ENCODE data around the gene ACAP3.

GRCh38 chr1:1349256-1350012 lies 41.7 kb upstream of the ACAP3 start, which contains the start of gene DVL1:
- TF ChIP-seq CTCF (IDR thresholded peaks at IDR 0.05): peak; percentile 33 to 78 (median 54)
- TF ChIP-seq POLR2AphosphoS5 (IDR thresholded peaks at IDR 0.05): no peak
- peak; percentile 17 for TF ChIP-seq POLR2A (IDR thresholded peaks at IDR 0.05)

All from prostate gland (tissue), 2 donors.